Measurements from ENCODE around the gene SPRED2.
"Not testable (repeated sequence)": the region's sequence is repeated elsewhere in the genome, so short reads cannot be mapped to it uniquely, and the experiment has no call there.

DNA sequence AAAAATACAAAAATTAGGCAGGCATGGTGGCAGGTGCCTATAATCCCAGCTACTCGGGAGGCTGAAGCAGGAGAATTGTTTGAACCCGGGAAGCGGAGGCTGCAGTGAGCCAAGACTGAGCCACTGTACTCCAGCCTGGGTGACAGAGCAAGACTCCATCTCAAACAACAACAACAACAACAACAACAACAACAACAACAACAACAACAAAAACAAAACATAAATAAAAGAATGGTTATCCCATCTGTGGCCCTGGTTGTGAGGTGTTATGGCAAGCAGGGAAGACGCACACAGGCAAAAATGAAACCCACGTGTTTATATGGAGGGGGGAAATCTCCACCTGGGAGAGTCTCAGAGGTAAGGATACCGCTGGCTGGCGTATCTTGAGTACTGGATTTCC, 115.0 kb downstream of the SPRED2 start:
- TF ChIP-seq, protein P1, sequence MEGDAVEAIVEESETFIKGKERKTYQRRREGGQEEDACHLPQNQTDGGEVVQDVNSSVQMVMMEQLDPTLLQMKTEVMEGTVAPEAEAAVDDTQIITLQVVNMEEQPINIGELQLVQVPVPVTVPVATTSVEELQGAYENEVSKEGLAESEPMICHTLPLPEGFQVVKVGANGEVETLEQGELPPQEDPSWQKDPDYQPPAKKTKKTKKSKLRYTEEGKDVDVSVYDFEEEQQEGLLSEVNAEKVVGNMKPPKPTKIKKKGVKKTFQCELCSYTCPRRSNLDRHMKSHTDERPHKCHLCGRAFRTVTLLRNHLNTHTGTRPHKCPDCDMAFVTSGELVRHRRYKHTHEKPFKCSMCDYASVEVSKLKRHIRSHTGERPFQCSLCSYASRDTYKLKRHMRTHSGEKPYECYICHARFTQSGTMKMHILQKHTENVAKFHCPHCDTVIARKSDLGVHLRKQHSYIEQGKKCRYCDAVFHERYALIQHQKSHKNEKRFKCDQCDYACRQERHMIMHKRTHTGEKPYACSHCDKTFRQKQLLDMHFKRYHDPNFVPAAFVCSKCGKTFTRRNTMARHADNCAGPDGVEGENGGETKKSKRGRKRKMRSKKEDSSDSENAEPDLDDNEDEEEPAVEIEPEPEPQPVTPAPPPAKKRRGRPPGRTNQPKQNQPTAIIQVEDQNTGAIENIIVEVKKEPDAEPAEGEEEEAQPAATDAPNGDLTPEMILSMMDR (IDR thresholded peaks at IDR 0.05; ENCODE audit: poor library complexity, severe bottlenecking), result not testable (repeated sequence)
- TF ChIP-seq TAF1 (IDR thresholded peaks at IDR 0.05; ENCODE audit: low read depth); EP300 (conservative IDR thresholded peaks at IDR 0.05; ENCODE audit: poor library complexity, severe bottlenecking); EZH2 (IDR thresholded peaks at IDR 0.05; ENCODE audit: borderline replicate concordance, insufficient read depth, low read length, poor library complexity, severe bottlenecking); RAD21 (conservative IDR thresholded peaks at IDR 0.05); POLR2AphosphoS5 (IDR thresholded peaks at IDR 0.05): not testable (repeated sequence)
